Duodenal mucosa (tissue), 2 donors: ENCODE measurements around the gene APOC1.

Experiments
- H3K27ac ChIP-seq: one replicate; pipeline ENCODE4 v1.7.0; 2013; ENCODE audit warnings: low read depth, low read length
- H3K27me3 ChIP-seq, 2 donors: one replicate each; pipeline ENCODE4 v1.7.0; 2013; ENCODE audit warnings: low read length in 2 of 2, control low read depth in 1 of 2; ENCODE audit not compliant: insufficient read depth in 2 of 2, control insufficient read depth in 1 of 2
- H3K36me3 ChIP-seq, 2 donors: one replicate each; pipeline ENCODE4 v1.7.0; 2013; ENCODE audit warnings: low read length in 2 of 2, control low read depth in 1 of 2; ENCODE audit not compliant: insufficient read depth in 2 of 2, control insufficient read depth in 1 of 2
- H3K4me1 ChIP-seq, 2 donors: one replicate each; pipeline ENCODE4 v1.7.0; 2013; ENCODE audit warnings: low read length in 2 of 2, control low read depth in 1 of 2; ENCODE audit not compliant: insufficient read depth in 2 of 2, control insufficient read depth in 1 of 2
- H3K4me3 ChIP-seq, 2 donors: one replicate each; pipeline ENCODE4 v1.7.0; 2013; ENCODE audit warnings: low read length in 2 of 2, low read depth in 1 of 2
- H3K9ac ChIP-seq, 2 donors: one replicate each; pipeline ENCODE4 v1.7.0; 2013; ENCODE audit warnings: low read length in 2 of 2, low read depth in 1 of 2
- H3K9me3 ChIP-seq, 2 donors: one replicate each; pipeline ENCODE4 v1.7.0; 2013; ENCODE audit warnings: low read length in 2 of 2, control low read depth in 1 of 2; ENCODE audit not compliant: control insufficient read depth in 1 of 2

The APOC1 gene

DNA sequence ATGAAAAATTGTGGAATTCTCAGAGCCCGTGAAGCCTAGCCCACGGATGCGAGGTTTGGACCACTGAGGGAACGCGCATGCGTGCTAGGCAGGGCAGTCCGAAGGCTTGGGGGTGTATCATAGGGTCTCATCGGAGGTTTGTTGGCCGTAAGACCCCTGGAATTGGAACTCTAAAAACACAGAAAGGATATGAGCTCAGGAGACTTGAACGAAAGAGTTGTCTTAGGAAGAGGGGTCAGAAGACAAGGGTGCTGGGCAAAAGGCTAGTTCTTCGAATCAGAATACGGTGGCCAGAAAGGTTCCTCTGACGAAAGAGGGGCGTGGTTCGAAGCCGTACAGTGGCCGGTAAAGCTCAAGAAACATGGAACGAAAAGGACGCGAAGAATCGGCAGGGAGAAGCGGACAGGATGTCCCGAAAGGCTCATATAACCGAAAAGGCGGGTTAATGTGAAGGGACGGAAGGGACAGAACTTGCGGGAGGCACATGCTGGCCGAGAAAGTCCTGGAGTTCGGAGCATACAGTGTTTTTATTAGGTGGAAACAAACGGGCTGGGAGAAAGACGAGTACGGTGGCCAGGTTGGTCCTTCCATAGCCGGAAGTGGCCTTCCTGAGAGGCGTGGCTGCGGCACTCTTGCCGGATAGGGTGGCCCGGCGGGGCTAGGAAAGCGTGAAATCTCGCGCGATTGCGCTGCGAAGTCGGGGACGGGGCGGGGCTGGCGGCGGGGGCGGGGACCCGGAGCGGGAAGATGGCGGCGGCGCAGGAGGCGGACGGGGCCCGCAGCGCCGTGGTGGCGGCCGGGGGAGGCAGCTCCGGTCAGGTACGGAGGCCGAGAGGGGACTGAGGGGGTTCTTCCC is 40.5 kb downstream of the APOC1 start, which contains the start of gene CLPTM1:
CLPTM1 (plus strand) TSS at position 732 of the 856 bp plus-strand sequence; CDS start at position 748, 16 bp downstream.
- Histone ChIP-seq H3K9ac (peak within 1 kb of the TSS; percentile 86), H3K27ac (peak within 1 kb of the TSS; percentile 92), H3K27me3 (no peaks in the 10 kb centered on the region), H3K4me1 (peaks cover 21 to 31% of the 10 kb centered on the region in 2 donors), H3K36me3 (peaks cover 0 to 15% of the 10 kb centered on the region in 2 donors), H3K4me3 (peak within 1 kb of the TSS; percentile 85 to 86), H3K9me3 (no peaks in the 10 kb centered on the region)

DNA sequence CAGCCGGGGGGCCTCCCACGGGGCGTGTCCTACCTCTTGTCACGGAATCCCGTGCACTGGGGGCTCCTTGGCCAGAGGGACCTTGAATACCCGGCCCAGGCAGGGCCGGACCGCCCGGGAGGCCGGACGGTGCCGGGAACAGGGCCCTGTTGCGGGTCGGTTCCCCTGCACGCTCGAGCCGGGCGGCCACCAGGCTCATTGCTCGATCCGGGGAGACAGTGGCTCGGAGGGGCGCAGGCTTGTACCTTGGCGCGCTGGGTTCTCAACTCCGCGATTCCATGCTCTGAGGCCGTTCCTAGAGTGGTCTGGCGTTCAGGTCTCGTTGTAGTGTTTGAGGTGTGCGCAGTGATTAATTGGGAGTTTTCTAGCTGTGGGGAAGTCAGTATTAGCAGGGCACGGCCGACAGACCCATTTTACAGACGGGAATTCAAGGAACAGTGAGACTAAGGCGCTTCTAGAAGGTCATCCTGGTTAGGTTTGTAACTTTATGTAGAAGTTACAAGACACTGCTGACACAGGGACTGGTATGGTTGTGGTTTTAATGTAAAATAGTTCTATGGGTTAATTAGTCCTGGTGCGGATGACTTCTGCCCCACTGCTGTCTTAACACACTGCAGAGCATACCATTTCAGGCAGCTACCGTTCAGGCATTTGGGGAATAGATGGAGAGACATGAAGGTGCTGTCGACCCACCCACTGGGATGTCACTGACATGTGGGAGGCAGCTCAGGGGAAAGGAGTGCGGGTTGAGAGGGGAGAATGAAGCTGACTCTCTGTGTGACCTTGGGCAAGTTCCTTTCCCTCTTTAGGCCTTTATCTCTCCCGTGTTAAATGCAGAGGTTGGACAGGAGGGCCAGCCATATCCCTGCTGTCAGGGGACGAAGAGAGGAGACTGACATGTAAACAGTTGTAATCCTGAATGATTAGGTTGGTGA is 41.4 kb downstream of the APOC1 start:
- Histone ChIP-seq H3K9me3 (no peaks in the 10 kb centered on the region), H3K27me3 (no peaks in the 10 kb centered on the region), H3K4me3 (peak overlapping the region; percentile 85 to 86), H3K9ac (peak overlapping the region; percentile 86), H3K27ac (no peak overlapping the region), H3K4me1 (peaks cover 29 to 33% of the 10 kb centered on the region in 2 donors), H3K36me3 (peaks cover 0 to 14% of the 10 kb centered on the region in 2 donors)

DNA sequence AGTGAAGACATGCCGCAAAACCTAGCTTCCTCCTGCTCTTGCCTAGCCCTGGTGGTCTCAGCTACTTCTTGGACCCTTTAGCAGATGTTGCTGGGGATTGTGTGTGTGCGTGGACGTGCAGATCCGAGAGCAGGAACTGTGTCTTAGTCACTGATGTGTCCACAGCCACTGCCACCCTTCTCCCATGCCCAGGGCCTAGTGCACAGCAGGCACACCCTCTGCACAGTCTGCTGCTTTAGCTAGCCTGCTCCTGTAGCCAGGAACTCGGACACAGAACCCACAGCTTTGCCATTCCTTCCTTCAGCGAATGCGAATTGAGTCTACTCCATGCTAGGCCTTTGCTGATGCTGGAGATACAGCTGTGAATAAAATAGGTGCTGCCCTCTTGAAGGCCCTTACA is 43.1 kb downstream of the APOC1 start:
- Histone ChIP-seq H3K9ac (no peak overlapping the region), H3K4me1 (peaks cover 31 to 38% of the 10 kb centered on the region in 2 donors), H3K9me3 (no peaks in the 10 kb centered on the region), H3K27ac (no peak overlapping the region), H3K27me3 (no peaks in the 10 kb centered on the region), H3K4me3 (peak overlapping the region in 1 of 2 donors; percentile 86), H3K36me3 (peaks cover 0 to 30% of the 10 kb centered on the region in 2 donors)

DNA sequence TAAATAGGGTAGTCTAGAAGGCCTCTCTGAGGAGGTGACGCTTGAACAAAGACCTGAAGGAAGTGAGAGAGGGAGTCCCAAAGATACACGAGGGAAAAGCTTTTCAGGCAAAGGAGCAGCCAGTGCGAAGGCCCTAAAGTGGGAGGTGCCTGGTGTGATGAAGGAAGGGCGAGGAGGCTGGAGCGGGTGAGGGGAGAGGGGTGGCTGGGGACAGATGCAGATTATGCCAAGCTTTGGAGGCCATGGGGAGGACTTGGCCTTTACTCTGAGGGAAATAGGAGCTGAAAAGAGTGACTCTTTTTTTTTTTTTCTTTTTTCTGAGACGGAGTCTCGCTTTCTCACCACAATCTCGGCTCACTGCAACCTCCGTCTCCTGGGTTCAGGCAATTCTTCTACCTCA is 43.7 kb downstream of the APOC1 start:
- Histone ChIP-seq H3K36me3 (peaks cover 0 to 31% of the 10 kb centered on the region in 2 donors), H3K4me1 (peaks cover 31 to 38% of the 10 kb centered on the region in 2 donors), H3K27ac (no peak overlapping the region), H3K4me3 (no peak overlapping the region), H3K9me3 (no peaks in the 10 kb centered on the region), H3K27me3 (no peaks in the 10 kb centered on the region), H3K9ac (no peak overlapping the region)

DNA sequence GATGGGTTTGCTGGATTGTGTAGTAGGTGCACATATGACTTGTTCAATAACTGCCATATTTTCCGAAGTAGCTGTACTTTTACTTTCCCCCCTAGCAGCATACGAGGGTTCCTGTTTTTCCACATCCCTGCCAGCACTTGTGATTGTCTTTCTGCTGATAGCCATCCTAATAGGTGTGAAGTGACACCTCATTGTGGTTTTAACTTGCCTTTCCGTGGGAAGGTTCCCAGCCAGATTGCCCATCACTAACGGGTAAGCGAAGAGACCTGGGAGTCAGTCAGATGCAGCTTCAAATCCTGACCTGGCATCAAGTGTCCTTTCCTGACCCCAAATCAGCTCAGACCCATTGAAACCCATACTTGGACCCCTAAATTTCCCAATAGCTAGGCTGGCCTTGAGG is 45.3 kb downstream of the APOC1 start:
- Histone ChIP-seq H3K9me3 (no peaks in the 10 kb centered on the region), H3K27me3 (no peaks in the 10 kb centered on the region), H3K27ac (no peak overlapping the region), H3K9ac (no peak overlapping the region), H3K4me3 (no peak overlapping the region), H3K36me3 (peaks cover 3 to 34% of the 10 kb centered on the region in 2 donors), H3K4me1 (peaks cover 31% of the 10 kb centered on the region in 2 donors)

DNA sequence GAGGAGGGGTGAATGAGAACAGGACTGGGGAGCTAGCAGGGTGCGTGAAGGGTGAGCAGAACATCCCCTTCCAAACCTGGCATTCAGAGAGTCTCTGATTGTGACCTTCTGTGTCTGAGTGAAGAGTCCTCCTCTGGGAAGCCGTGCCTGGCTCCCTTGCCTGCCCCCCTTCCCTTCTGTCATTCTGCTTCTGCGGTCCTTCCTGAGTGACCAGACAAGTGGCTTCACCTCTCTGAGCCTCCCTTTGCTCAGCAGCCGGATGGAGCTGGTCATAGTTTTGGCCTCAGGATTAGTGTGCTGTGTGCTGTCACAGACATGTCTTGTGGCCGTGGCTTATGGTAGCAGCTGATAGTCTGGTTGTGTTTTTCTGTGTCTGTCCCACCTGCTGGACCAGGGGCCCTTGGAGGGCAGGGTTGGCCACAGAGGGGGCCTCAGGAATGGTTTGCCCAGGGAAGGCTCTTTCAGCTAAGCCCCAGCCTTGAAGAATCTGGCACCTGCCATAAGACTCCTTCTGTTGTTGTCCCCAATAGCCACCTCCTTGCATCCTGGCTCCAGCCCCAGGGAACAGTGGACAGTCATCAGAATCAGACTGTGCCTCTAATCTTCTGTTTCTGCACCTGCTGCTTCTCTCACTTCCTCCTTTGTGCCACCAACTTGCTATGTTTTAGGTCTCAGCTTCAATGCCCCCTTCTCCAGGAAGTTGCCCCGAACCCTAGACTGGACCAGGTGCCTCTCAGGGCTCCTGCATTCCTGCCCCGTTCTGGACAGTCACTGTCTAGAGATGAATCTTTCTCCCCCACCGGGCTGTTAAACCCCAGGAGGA is 46.7 kb downstream of the APOC1 start:
- Histone ChIP-seq H3K36me3 (peaks cover 3 to 38% of the 10 kb centered on the region in 2 donors), H3K4me1 (peaks cover 25 to 28% of the 10 kb centered on the region in 2 donors), H3K27ac (no peak overlapping the region), H3K9me3 (no peaks in the 10 kb centered on the region), H3K9ac (peak overlapping the region in 1 of 2 donors; percentile 32), H3K27me3 (no peaks in the 10 kb centered on the region), H3K4me3 (no peak overlapping the region)

DNA sequence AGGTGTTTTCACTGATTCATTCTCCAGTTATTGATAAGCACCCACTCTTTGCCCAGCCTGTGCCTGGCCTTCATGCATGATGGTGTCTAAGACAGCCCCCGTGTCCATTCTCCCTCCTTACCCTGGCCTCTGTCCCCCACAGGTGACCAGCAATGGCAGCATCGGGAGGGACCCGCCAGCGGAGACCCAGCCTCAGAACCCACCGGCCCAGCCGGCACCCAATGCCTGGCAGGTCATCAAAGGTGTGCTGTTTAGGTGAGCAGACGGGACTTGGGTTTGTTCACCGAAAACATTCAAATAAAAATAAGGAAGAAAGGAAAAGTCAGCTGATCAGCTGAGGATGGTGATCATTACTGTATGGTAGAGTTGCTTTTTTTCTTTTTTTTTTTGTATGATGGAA is 47.4 kb downstream of the APOC1 start:
- H3K4me1 ChIP-seq: peaks cover 18 to 21% of the 10 kb centered on the region in 2 donors
- H3K4me3 ChIP-seq: no peak overlapping the region
- H3K9ac ChIP-seq: no peak overlapping the region
- peaks cover 3 to 38% of the 10 kb centered on the region in 2 donors for H3K36me3 ChIP-seq
- H3K9me3 ChIP-seq: no peaks in the 10 kb centered on the region
- no peak overlapping the region for H3K27ac ChIP-seq
- H3K27me3 ChIP-seq: no peaks in the 10 kb centered on the region

DNA sequence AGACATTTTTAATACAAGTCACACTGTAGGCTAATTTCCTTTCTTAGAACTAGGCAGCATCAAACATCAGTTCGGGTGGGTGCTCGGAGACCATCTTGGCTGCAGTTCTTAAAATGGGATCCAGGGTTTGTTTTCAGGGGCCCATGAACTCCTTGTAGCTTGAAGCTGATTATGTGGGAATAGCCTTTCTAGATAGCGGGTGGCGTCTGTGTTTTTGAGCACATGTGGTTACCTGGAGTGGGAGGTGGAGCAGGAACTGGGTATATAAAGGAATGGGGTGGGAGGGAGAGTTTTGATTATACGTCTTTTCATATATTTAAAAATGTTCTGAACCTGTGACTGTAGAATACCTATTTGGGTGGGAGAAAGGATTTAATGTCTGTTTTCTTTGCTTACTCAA is 53.7 kb downstream of the APOC1 start:
- H3K4me3 ChIP-seq: no peak overlapping the region
- peaks cover 5 to 37% of the 10 kb centered on the region in 2 donors for H3K36me3 ChIP-seq
- H3K4me1 ChIP-seq: no peaks in the 10 kb centered on the region
- H3K27me3 ChIP-seq: no peaks in the 10 kb centered on the region
- H3K9me3 ChIP-seq: no peaks in the 10 kb centered on the region
- H3K27ac ChIP-seq: no peak overlapping the region
- H3K9ac ChIP-seq: no peak overlapping the region

DNA sequence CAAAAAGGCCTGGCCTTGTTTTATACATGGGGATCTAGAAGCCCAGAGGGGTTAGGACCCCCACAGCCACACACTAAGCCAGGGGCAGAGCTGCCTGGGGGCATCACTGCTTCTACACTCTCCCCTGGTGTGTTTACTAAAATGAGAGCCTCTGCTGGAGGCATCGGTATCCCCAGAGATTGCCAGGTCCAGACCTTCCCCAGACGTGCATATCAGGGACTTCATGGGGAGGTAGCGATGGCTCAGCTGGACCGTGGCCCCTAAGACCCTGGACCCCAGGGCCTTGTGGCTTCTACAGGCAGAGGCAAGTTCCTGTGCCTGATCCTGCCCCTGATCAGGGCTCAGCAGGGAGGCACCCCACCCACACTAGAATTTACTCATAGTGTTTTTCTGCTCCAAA is 54.3 kb downstream of the APOC1 start:
- Histone ChIP-seq H3K27me3 (no peaks in the 10 kb centered on the region), H3K36me3 (peaks cover 9 to 41% of the 10 kb centered on the region in 2 donors), H3K9me3 (no peaks in the 10 kb centered on the region), H3K27ac (no peak overlapping the region), H3K9ac (no peak overlapping the region), H3K4me3 (no peak overlapping the region), H3K4me1 (no peaks in the 10 kb centered on the region)
